SK-N-SH (cell line): Measurements from ENCODE around the gene WDR86. TPM values are rescaled to one million over a fixed set of nuclear protein-coding genes. Genes with fewer than 3 reads are reported as not detected.

ENCODE experiments used
- CTCF ChIA-PET: fragments of 300-600, 350-600 bp; formaldehyde crosslinking; extraction: SDS; loops from one replicate; lab custom pipeline; 2021; lab: Yijun Ruan, JAX
- POLR2A ChIA-PET: fragments of 350-600 bp; sonication (Branson Sonifier 250); formaldehyde crosslinking; extraction: SDS; loops from one replicate; lab custom pipeline; 2020; ENCODE audit warnings: antibody characterized with exemption, inconsistent platforms; lab: Yijun Ruan, JAX
- DNase-seq: peaks from one replicate; pipeline ENCODE4 v3.0.0; 2012
- H2AFZ ChIP-seq: fragments of 200-600 bp; sonication (generic); 2 replicates; pipeline ENCODE4 v1.8.1; 2016; ENCODE audit warnings: antibody characterized with exemption, mild to moderate bottlenecking, low read depth
- H3F3A ChIP-seq: fragments of 200-600 bp; sonication (generic); replicated peaks from 2 replicates; pipeline ENCODE3; 2016; ENCODE audit warnings: antibody characterized with exemption, mild to moderate bottlenecking; ENCODE audit not compliant: insufficient read depth
- H3K27ac ChIP-seq, 2 experiments: fragments of 200-500 bp in 1 of 2; fragments of 200-600 bp in 1 of 2; sonication (Bioruptor generic) in 1 of 2; sonication (generic), shearing (Covaris generic) in 1 of 2; 2 replicates each; pipeline versions ENCODE4 v1.5.1 to v1.6.1; 2014 to 2016; ENCODE audit warnings: low read depth in 2 of 2, inconsistent platforms in 1 of 2, low read length in 1 of 2, mild to moderate bottlenecking in 1 of 2, mixed read lengths in 1 of 2
- H3K27me3 ChIP-seq: fragments of 200-600 bp; sonication (generic), shearing (Covaris generic); 2 replicates; pipeline ENCODE4 v1.6.1; 2016; ENCODE audit warnings: mixed run types; ENCODE audit not compliant: insufficient read depth
- H3K36me3 ChIP-seq, 2 experiments: fragments of 200-500 bp in 1 of 2; fragments of 200-600 bp in 1 of 2; sonication (Bioruptor generic) in 1 of 2; sonication (generic) in 1 of 2; replicated peaks in 1 of 2; 2 replicates each; pipeline versions ENCODE3 to v1.5.1; 2014 to 2016; ENCODE audit warnings: low read length in 1 of 2, mild to moderate bottlenecking in 1 of 2; ENCODE audit not compliant: insufficient read depth in 2 of 2, control insufficient read depth in 1 of 2
- H3K4me1 ChIP-seq, 2 experiments: fragments of 200-500 bp in 1 of 2; fragments of 200-600 bp in 1 of 2; sonication (Bioruptor generic) in 1 of 2; sonication (generic), shearing (Covaris generic) in 1 of 2; 2 replicates each; pipeline versions ENCODE4 v1.5.1 to v1.6.1; 2014 to 2016; ENCODE audit warnings: low read depth in 1 of 2, low read length in 1 of 2, mixed run types in 1 of 2; ENCODE audit not compliant: insufficient read depth in 2 of 2, control insufficient read depth in 1 of 2
- H3K4me2 ChIP-seq: fragments of 200-600 bp; sonication (generic), shearing (Covaris generic); 2 replicates; pipeline ENCODE4 v1.6.1; 2017; ENCODE audit warnings: mixed run types
- H3K4me3 ChIP-seq, 2 experiments: fragments of 200-500 bp in 1 of 2; fragments of 200-600 bp in 1 of 2; sonication (Bioruptor generic) in 1 of 2; sonication (generic), shearing (Covaris generic) in 1 of 2; 2 replicates each; pipeline versions ENCODE4 v1.5.1 to v1.8.1; 2014 to 2016; ENCODE audit warnings: low read depth in 2 of 2, inconsistent platforms in 1 of 2, low read length in 1 of 2, mild to moderate bottlenecking in 1 of 2, mixed read lengths in 1 of 2, moderate library complexity in 1 of 2
- H3K79me2 ChIP-seq: fragments of 200-600 bp; sonication (generic); 2 replicates; pipeline ENCODE4 v1.8.1; 2017; ENCODE audit warnings: mild to moderate bottlenecking; ENCODE audit not compliant: insufficient read depth
- H3K9ac ChIP-seq: fragments of 200-600 bp; sonication (generic); 2 replicates; pipeline ENCODE4 v1.6.1; 2017; ENCODE audit warnings: mixed run types
- H3K9me2 ChIP-seq: fragments of 200-600 bp; sonication (generic); 2 replicates; pipeline ENCODE4 v1.6.1; 2017; ENCODE audit warnings: mixed run types
- H3K9me3 ChIP-seq: fragments of 200-600 bp; sonication (generic); 2 replicates; pipeline ENCODE4 v1.6.1; 2017; ENCODE audit warnings: mixed run types, mild to moderate bottlenecking, moderate library complexity
- H4K20me1 ChIP-seq: fragments of 200-600 bp; sonication (generic); 2 replicates; pipeline ENCODE4 v1.6.1; 2017; ENCODE audit warnings: mild to moderate bottlenecking, mixed run types; ENCODE audit not compliant: insufficient read depth
- ELF1 ChIP-seq: IDR thresholded peaks from 2 replicates; pipeline ENCODE4 v1.4.0; 2012
- EZH2phosphoT487 ChIP-seq: fragments of 200-600 bp; sonication (generic); IDR thresholded peaks from 2 replicates; pipeline ENCODE4 v1.6.1; 2017; ENCODE audit warnings: low read depth, mixed run types, mild to moderate bottlenecking, antibody characterized with exemption, moderate library complexity, borderline replicate concordance
- FOXM1 ChIP-seq: IDR thresholded peaks from 2 replicates; pipeline ENCODE4 v1.4.0; 2012; ENCODE audit warnings: low read depth, mild to moderate bottlenecking
- GABPA ChIP-seq: IDR thresholded peaks from 2 replicates; pipeline ENCODE4 v1.4.0; 2012; ENCODE audit warnings: low read depth, mild to moderate bottlenecking
- JUND ChIP-seq: IDR thresholded peaks from 2 replicates; pipeline ENCODE4 v1.4.0; 2012
- MAX ChIP-seq: IDR thresholded peaks from 2 replicates; pipeline ENCODE4 v1.4.0; 2012; ENCODE audit warnings: low read depth
- MEF2A ChIP-seq: IDR thresholded peaks from 2 replicates; pipeline ENCODE4 v1.4.0; 2012; ENCODE audit warnings: low read depth, borderline replicate concordance
- MXI1 ChIP-seq: IDR thresholded peaks from 2 replicates; pipeline ENCODE4 v1.6.1; 2012; ENCODE audit warnings: mild to moderate bottlenecking, low read depth, low read length, improper control_type of control experiment
- NRF1 ChIP-seq: IDR thresholded peaks from 2 replicates; pipeline ENCODE4 v1.6.1; 2012; ENCODE audit warnings: low read depth, mild to moderate bottlenecking, low read length
- PBX3 ChIP-seq: IDR thresholded peaks from 2 replicates; pipeline ENCODE4; 2012
- POLR2AphosphoS5 ChIP-seq: IDR thresholded peaks from 2 replicates; pipeline ENCODE4 v1.6.1; 2012; ENCODE audit warnings: low read depth, low read length
- RAD21 ChIP-seq: IDR thresholded peaks from 2 replicates; pipeline ENCODE4 v1.6.1; 2012; ENCODE audit warnings: mild to moderate bottlenecking, low read length
- RCOR1 ChIP-seq: fragments of 150-350 bp; IDR thresholded peaks from 2 replicates; pipeline ENCODE4 v1.6.1; 2017; ENCODE audit warnings: antibody characterized with exemption, low read length
- REST ChIP-seq: IDR thresholded peaks from 2 replicates; pipeline ENCODE4 v1.6.1; 2012; ENCODE audit warnings: mild to moderate bottlenecking, low read depth, low read length, moderate library complexity
- RXRA ChIP-seq: IDR thresholded peaks from 2 replicates; pipeline ENCODE4 v1.4.0; 2012; ENCODE audit warnings: low read depth, mild to moderate bottlenecking, borderline replicate concordance
- TCF12 ChIP-seq: IDR thresholded peaks from 2 replicates; pipeline ENCODE4 v1.4.0; 2012
- USF2 ChIP-seq: fragments of 150-350 bp; IDR thresholded peaks from 2 replicates; pipeline ENCODE4 v1.6.1; 2017; ENCODE audit warnings: antibody characterized with exemption, low read length, low read depth, borderline replicate concordance
- ZBTB33 ChIP-seq: IDR thresholded peaks from 2 replicates; pipeline ENCODE4 v1.4.0; 2012; ENCODE audit warnings: low read depth, borderline replicate concordance
- WGBS: methylation state at CpG from one replicate; pipeline ENCODE4 v1.1.6; 2017; ENCODE audit warnings: low lambda C conversion rate; 5-methylcytosine and 5-hydroxymethylcytosine counted together
- polyA plus RNA-seq, 3 experiments: library from polyadenylated mRNA; depleted of rRNA; stranded (reverse); fragments of >200 nt; gene quantifications; 2 replicates each; pipeline ENCODE4 v1.2.3, GENCODE V29; 2012

WDR86 gene
- polyA plus RNA-seq, 1 of the 3 experiments (the other 2 are of a cell fraction) = 1.0 TPM

GRCh38 chr7:151457534-151457933, 47.7 kb upstream of the WDR86 start (continued):
- TF ChIP-seq EZH2phosphoT487 = no peak
- TF ChIP-seq FOXM1 = no peak
- no peak for TF ChIP-seq USF2
- TF ChIP-seq JUND = no peak
- no peak for TF ChIP-seq RAD21
- no peak for TF ChIP-seq MAX
- no peak for TF ChIP-seq ELF1
- TF ChIP-seq MXI1 = no peak
- no peak for TF ChIP-seq POLR2AphosphoS5
- TF ChIP-seq, all 33 proteins: peak for 0

- no peak overlapping the region for H3K9ac ChIP-seq
- ChIA-PET POLR2A (no interaction called here), CTCF (interaction anchor here (0.7 to 2.0 kb wide), 5 partner anchors 9 to 89 kb away, joined by 3 to 10 read pairs (median 3); no protein-coding TSS in a partner anchor)
- H4K20me1 ChIP-seq = no peaks in the 10 kb centered on the region
- no peaks in the 10 kb centered on the region for H3K9me3 ChIP-seq
- peaks cover 12% of the 10 kb centered on the region for H3F3A ChIP-seq
- peaks cover 0 to 14% of the 10 kb centered on the region in 2 experiments; a peak in 1 of 4 replicates for H3K4me1 ChIP-seq
- no peak overlapping the region for H3K27ac ChIP-seq
- 79% methylated on average over 3 of the region's 4 CpGs for WGBS
- H3K4me2 ChIP-seq = no peak overlapping the region
- H2AFZ ChIP-seq = no peak overlapping the region
- no peaks in the 10 kb centered on the region for H3K27me3 ChIP-seq
- H3K9me2 ChIP-seq = no peaks in the 10 kb centered on the region
- no peak for DNase-seq
- no peak for TF ChIP-seq JUND
- no peak for TF ChIP-seq GABPA
- no peak for TF ChIP-seq TCF12
- no peak for TF ChIP-seq MEF2A
- no peak for TF ChIP-seq RCOR1
- no peak for TF ChIP-seq USF2
- no peak for TF ChIP-seq RXRA
- TF ChIP-seq FOXM1 = no peak
- TF ChIP-seq ELF1 = no peak
- no peak for TF ChIP-seq NRF1
- no peak for TF ChIP-seq ZBTB33
- TF ChIP-seq REST = no peak
- no peak for TF ChIP-seq PBX3
- TF ChIP-seq MXI1 = no peak
- H3K4me3 ChIP-seq = no peak overlapping the region
- no peaks in the 10 kb centered on the region for H3K79me2 ChIP-seq
- no peaks in the 10 kb centered on the region for H3K36me3 ChIP-seq
These were observed 46.9 kb upstream of the WDR86 start for GRCh38 chr7:151456782-151457181.
